GM18502 (cell line): ENCODE results near the gene PVR.
"Not testable (repeated sequence)": the region's sequence is repeated elsewhere in the genome, so short reads cannot be mapped to it uniquely, and the experiment has no call there.

Experiments
- ATAC-seq: cut with Tn5 transposase; IDR thresholded peaks from one replicate; pipeline ENCODE4 v1.9.1; 2021; ENCODE audit warnings: mild to moderate bottlenecking; ENCODE audit not compliant: unreplicated experiment, poor library complexity

PVR gene

GRCh38 chr19:44617110-44617880 is 26.4 kb upstream of the PVR start:
- ATAC-seq, result no peak

GRCh38 chr19:44618640-44619357 is 24.9 kb upstream of the PVR start:
- no peak for ATAC-seq

GRCh38 chr19:44620667-44621066 is 23.0 kb upstream of the PVR start:
- ATAC-seq, result no peak

GRCh38 chr19:44621367-44621766 is 22.3 kb upstream of the PVR start:
- ATAC-seq, result no peak

- ATAC-seq, result no peak
Measured at GRCh38 chr19:44623080-44623479, 20.6 kb upstream of the PVR start.

- no peak for ATAC-seq
Measured at GRCh38 chr19:44623626-44624025, 20.1 kb upstream of the PVR start.

- ATAC-seq, result no peak
Measured at GRCh38 chr19:44624840-44625354, 18.8 kb upstream of the PVR start.

GRCh38 chr19:44625637-44626036 is 18.1 kb upstream of the PVR start:
- ATAC-seq, result not testable (repeated sequence)

- no peak for ATAC-seq
Measured at GRCh38 chr19:44626048-44626624, 17.6 kb upstream of the PVR start.

GRCh38 chr19:44627631-44628030 is 16.1 kb upstream of the PVR start:
- ATAC-seq, result no peak

- ATAC-seq, result no peak
Measured at GRCh38 chr19:44628793-44629192, 14.9 kb upstream of the PVR start.

GRCh38 chr19:44631611-44632010 is 12.1 kb upstream of the PVR start:
- ATAC-seq, result not testable (repeated sequence)

- not testable (repeated sequence) for ATAC-seq
Measured at GRCh38 chr19:44634058-44634457, 9.7 kb upstream of the PVR start.

- no peak for ATAC-seq
Measured at GRCh38 chr19:44634785-44635184, 8.9 kb upstream of the PVR start.

- ATAC-seq, result no peak
Measured at GRCh38 chr19:44635581-44636438, 7.9 kb upstream of the PVR start.

GRCh38 chr19:44636439-44637389 is 7.0 kb upstream of the PVR start:
- ATAC-seq, result no peak

- no peak for ATAC-seq
Measured at GRCh38 chr19:44637390-44637764, 6.3 kb upstream of the PVR start.

- ATAC-seq, result no peak
Measured at GRCh38 chr19:44640518-44640917, 3.2 kb upstream of the PVR start.
